ENCODE measurements around the gene SLC9A8. TPM values are rescaled to one million over a fixed set of nuclear protein-coding genes. Genes with fewer than 3 reads are reported as not detected.

SLC9A8 gene
- total RNA-seq, 2 donors from 2014 or later, result 17.7 to 18.3 TPM

- no peak for ATAC-seq (replicated peaks)
- no peaks in the 10 kb centered on the region for H3K36me3 Mint-ChIP-seq (ENCODE audit: low read depth)
- peaks cover 6% of the 10 kb centered on the region for H3K27me3 Mint-ChIP-seq
- H3K27ac Mint-ChIP-seq, result no peak overlapping the region
- H3K9me3 Mint-ChIP-seq, result no peaks in the 10 kb centered on the region
- no peak overlapping the region for H3K4me3 Mint-ChIP-seq
- peaks cover 3% of the 10 kb centered on the region for H3K4me1 Mint-ChIP-seq
These were observed 113.3 kb downstream of the SLC9A8 start for GRCh38 chr20:49925901-49926454.

- Mint-ChIP-seq H3K36me3 (ENCODE audit: low read depth) (no peaks in the 10 kb centered on the region), H3K4me3 (no peak overlapping the region)
These were observed 115.9 kb downstream of the SLC9A8 start for GRCh38 chr20:49928411-49929141.

GRCh38 chr20:49929142-49929494 lies 116.5 kb downstream of the SLC9A8 start:
- ATAC-seq (replicated peaks), result no peak
- no peaks in the 10 kb centered on the region for H3K36me3 Mint-ChIP-seq (ENCODE audit: low read depth)
- H3K27ac Mint-ChIP-seq, result no peak overlapping the region
- no peak overlapping the region for H3K4me3 Mint-ChIP-seq
- no peaks in the 10 kb centered on the region for H3K9me3 Mint-ChIP-seq
- H3K4me1 Mint-ChIP-seq, result peaks cover 3% of the 10 kb centered on the region
- H3K27me3 Mint-ChIP-seq, result peaks cover 3% of the 10 kb centered on the region

More at GRCh38 chr20:49928411-49929141, 115.9 kb downstream of the SLC9A8 start:
- no peaks in the 10 kb centered on the region for H3K9me3 Mint-ChIP-seq
- peak overlapping the region; percentile 14 for H3K27ac Mint-ChIP-seq
- H3K4me1 Mint-ChIP-seq, result peaks cover 3% of the 10 kb centered on the region
- peaks cover 4% of the 10 kb centered on the region for H3K27me3 Mint-ChIP-seq
- ATAC-seq (replicated peaks), result peak; percentile 85

GRCh38 chr20:49935746-49936152 lies 123.1 kb downstream of the SLC9A8 start:
- H3K4me3 Mint-ChIP-seq, result peak overlapping the region; percentile 97
- ATAC-seq (replicated peaks), result peak; percentile 8

DNA sequence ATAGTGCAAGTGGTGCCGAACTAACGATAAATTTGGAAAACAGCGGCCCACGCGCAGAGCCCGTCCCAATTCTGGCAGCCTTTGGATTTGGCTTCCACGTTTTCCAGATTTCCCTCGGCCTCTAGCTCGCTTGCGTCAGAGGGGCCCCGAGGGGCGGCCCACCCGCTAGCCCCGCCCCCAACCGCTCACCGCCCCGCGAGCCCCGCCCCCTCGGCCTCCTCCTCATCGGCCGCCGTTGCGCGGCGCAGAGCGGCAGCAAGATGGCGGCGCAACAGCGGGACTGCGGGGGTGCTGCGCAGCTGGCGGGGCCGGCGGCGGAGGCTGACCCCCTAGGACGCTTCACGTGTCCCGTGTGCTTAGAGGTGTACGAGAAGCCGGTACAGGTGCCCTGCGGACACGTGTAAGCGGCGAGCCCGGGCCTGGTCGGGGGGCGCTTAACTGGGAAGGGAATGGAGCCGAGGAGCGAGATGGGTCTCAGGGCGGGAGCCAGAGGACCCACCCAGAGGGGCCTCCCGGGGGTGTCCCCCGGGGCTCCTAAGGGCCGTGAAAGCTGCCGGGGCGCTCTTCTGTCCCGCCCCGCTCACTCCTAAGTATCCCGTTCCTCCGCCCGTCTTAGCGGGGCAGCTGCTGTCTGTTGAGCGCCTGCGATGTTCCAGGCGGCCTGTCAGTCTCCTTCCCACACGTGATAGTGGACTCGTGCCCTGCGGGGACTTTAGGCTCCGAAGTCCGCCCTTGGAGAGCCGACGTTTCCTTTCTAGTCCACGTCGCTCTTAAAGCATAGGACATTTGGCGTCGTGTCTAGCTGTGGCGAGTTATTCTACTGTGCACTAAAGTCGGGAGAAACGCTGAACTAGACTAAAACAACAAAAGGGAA lies 123.8 kb downstream of the SLC9A8 start, which contains the start of gene RNF114:
Gene RNF114 (plus strand): TSS at position 245 of the 874 bp plus-strand sequence. CDS start 16 bp downstream, at position 261.
- peak; percentile 95 for ATAC-seq (replicated peaks)
- Mint-ChIP-seq H3K36me3 (ENCODE audit: low read depth) (peaks cover 47% of the 10 kb centered on the region), H3K4me1 (peaks cover 33% of the 10 kb centered on the region), H3K9me3 (no peaks in the 10 kb centered on the region), H3K27me3 (no peaks in the 10 kb centered on the region), H3K4me3 (peak within 1 kb of the TSS; percentile 97), H3K27ac (peak within 1 kb of the TSS; percentile 91)

More at GRCh38 chr20:49935746-49936152, 123.1 kb downstream of the SLC9A8 start:
- Mint-ChIP-seq H3K36me3 (ENCODE audit: low read depth) (peaks cover 40% of the 10 kb centered on the region), H3K27me3 (peaks cover under 1% of the 10 kb centered on the region), H3K4me1 (peaks cover 28% of the 10 kb centered on the region), H3K9me3 (no peaks in the 10 kb centered on the region), H3K27ac (no peak overlapping the region)

DNA sequence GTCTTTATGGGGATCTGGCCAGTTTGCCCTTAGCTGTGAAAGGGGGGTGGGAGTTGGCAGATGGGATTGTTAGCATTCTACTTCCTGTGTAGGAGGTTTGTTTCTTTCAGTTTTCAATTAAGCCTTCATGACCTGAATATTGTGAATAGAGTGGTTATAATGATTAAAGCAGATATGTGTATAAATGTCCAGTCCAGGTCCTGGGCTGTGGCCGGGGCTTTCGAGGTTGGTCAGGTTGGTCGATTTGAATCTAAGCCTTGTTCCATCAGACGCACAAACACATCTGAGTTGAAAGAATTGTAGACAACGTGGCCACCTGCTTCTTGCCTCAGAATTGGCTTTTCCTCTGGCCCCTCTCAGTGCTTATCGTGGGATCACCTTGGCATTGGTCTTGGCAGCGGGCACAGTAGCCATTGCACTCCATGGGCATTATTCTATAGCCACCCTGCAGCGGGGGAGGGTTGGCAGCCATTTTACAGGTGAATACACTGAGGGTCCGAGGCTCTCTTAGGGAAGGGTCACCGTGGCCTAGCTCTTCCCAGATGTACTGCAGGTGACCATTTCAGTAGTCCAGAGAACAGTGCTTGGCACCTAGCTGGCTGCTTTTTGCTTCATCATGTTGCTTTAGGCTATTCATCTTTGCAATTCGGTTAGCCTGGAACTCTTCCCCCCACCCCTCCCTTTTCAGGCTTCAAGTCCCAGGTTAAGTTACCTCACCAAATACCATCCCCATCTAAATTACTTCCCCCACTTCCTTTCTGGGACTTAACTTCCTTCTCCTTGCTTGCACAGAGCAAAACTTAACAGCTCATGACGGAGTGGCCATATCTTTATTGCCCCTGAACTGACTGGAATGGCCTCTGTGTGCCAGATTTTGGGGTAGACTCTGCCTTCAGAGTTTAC lies 124.7 kb downstream of the SLC9A8 start:
- Mint-ChIP-seq H3K4me1 (peaks cover 36% of the 10 kb centered on the region), H3K36me3 (ENCODE audit: low read depth) (peaks cover 55% of the 10 kb centered on the region), H3K27ac (peak overlapping the region; percentile 91), H3K4me3 (peak overlapping the region; percentile 97), H3K27me3 (no peaks in the 10 kb centered on the region), H3K9me3 (no peaks in the 10 kb centered on the region)
- ATAC-seq (replicated peaks), result peak; percentile 18

GRCh38 chr20:49938173-49939163 lies 125.8 kb downstream of the SLC9A8 start:
- Mint-ChIP-seq H3K36me3 (ENCODE audit: low read depth) (peaks cover 67% of the 10 kb centered on the region), H3K27me3 (no peaks in the 10 kb centered on the region), H3K27ac (peak overlapping the region; percentile 46), H3K4me3 (peak overlapping the region; percentile 97), H3K4me1 (peaks cover 36% of the 10 kb centered on the region), H3K9me3 (no peaks in the 10 kb centered on the region)
- ATAC-seq (replicated peaks), result no peak

DNA sequence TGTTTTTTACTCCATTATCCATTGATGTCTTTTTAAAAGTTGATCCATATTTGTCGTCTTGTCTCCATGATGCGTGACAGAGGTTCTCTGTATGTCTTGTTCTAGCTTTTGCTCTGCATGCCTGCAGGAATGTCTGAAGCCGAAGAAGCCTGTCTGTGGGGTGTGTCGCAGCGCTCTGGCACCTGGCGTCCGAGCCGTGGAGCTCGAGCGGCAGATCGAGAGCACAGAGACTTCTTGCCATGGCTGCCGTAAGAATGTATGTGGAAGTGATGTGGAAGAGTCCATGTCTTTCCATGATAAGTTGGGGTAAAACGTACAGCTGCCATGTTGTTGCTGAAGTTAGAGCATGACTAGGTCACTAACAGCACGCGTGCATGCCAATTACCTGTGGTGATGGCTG lies 128.8 kb downstream of the SLC9A8 start:
- Mint-ChIP-seq H3K9me3 (no peaks in the 10 kb centered on the region), H3K4me3 (no peak overlapping the region), H3K4me1 (peaks cover 39% of the 10 kb centered on the region), H3K27ac (no peak overlapping the region), H3K27me3 (no peaks in the 10 kb centered on the region), H3K36me3 (ENCODE audit: low read depth) (peaks cover 97% of the 10 kb centered on the region)
- no peak for ATAC-seq (replicated peaks)

Other genes with a start within 250 kb of the SLC9A8 start
- 1 to 10 TPM in 1 of 2 donors, under 1 TPM in 1; 0.56 to 2.3 TPM for gene PTGIS, start 244.7 kb upstream of the SLC9A8 start, total RNA-seq
- gene B4GALT5, start 99.0 kb upstream of the SLC9A8 start, total RNA-seq, result 10 to 100 TPM; 19.5 to 25.8 TPM
- gene SPATA2, start 102.7 kb downstream of the SLC9A8 start, total RNA-seq, result 10 to 100 TPM in 1 of 2 donors, 1 to 10 TPM in 1; 5.5 to 10.3 TPM
- gene RNF114, start 123.6 kb downstream of the SLC9A8 start, total RNA-seq, result 10 to 100 TPM; 59.8 to 65.0 TPM
- gene SNAI1, start 170.2 kb downstream of the SLC9A8 start, total RNA-seq, result under 1 TPM in 1 of 2 donors, not detected in 1; 0.34 TPM

Measured in activated T-helper 17 cell treated with anti-CD3 and anti-CD28 coated beads, Interleukin-2, amount 50 U/mL, for 72 hours (primary cell).